K562 (cell line): ENCODE data around the gene MEGF11. TPM values are rescaled to one million over a fixed set of nuclear protein-coding genes. Genes with fewer than 3 reads are reported as not detected.

Source experiments
- FOXM1 ChIP-seq, 2 experiments: fragments of 450-650 bp in 1 of 2; sonication (generic) in 1 of 2; formaldehyde crosslinking in 1 of 2; IDR thresholded peaks; 2 replicates each; pipeline versions ENCODE4 v1.6.1 to v1.9.0; 2017 to 2022; ENCODE audit warnings: low read depth in 2 of 2, mild to moderate bottlenecking in 2 of 2, missing genetic modification reagents in 1 of 2, moderate library complexity in 1 of 2
- JUNB ChIP-seq: fragments of 450-650 bp; formaldehyde crosslinking; conservative IDR thresholded peaks from 2 replicates; pipeline ENCODE4 v1.4.0; 2020; ENCODE audit warnings: mild to moderate bottlenecking
- MTA2 ChIP-seq: fragments of 450-650 bp; IDR thresholded peaks from 2 replicates; pipeline ENCODE4 v1.6.1; 2016; ENCODE audit warnings: low read depth
- NCOA6 ChIP-seq: fragments of 450-650 bp; IDR thresholded peaks from 2 replicates; pipeline ENCODE4 v1.6.1; 2017; ENCODE audit warnings: mild to moderate bottlenecking
- NR1H2 ChIP-seq: sonication (generic); formaldehyde crosslinking; IDR thresholded peaks from 2 replicates; pipeline ENCODE4 v1.4.0; 2020; ENCODE audit warnings: mild to moderate bottlenecking, missing genetic modification reagents
- TAF15 ChIP-seq: fragments of 200-400 bp; formaldehyde crosslinking; IDR thresholded peaks from 2 replicates; pipeline ENCODE4 v1.6.1; 2017; ENCODE audit warnings: mild to moderate bottlenecking, low read depth, low read length, moderate library complexity
- TBP ChIP-seq: optimal IDR thresholded peaks from 2 replicates; pipeline ENCODE3; 2011; ENCODE audit warnings: low read depth, low read length, improper control_type of control experiment
- TOE1 ChIP-seq, 2 experiments: fragments of 450-650 bp in 1 of 2; sonication (generic) in 1 of 2; formaldehyde crosslinking in 1 of 2; IDR thresholded peaks; 2 replicates each; pipeline versions ENCODE4 v1.7.1 to v1.8.0; 2016 to 2022; ENCODE audit warnings: borderline replicate concordance in 2 of 2, mild to moderate bottlenecking in 2 of 2, antibody characterized with exemption in 1 of 2, inconsistent platforms in 1 of 2, low read depth in 1 of 2, missing genetic modification reagents in 1 of 2, moderate library complexity in 1 of 2
- YBX1 ChIP-seq: fragments of 450-650 bp; IDR thresholded peaks from 2 replicates; pipeline ENCODE4 v1.7.1; 2016; ENCODE audit warnings: mild to moderate bottlenecking
- ZBTB26 ChIP-seq: fragments of 450-650 bp; formaldehyde crosslinking; IDR thresholded peaks from 2 replicates; pipeline ENCODE4 v1.4.0; 2022; ENCODE audit warnings: missing genetic modification characterization
- ZNF23 ChIP-seq: fragments of 250-450 bp; sonication (Bioruptor Pico); IDR thresholded peaks from 2 replicates; pipeline ENCODE4 v1.4.0; 2020; ENCODE audit warnings: mild to moderate bottlenecking
- ZNF263 ChIP-seq: sonication (generic); formaldehyde crosslinking; IDR thresholded peaks from 2 replicates; pipeline ENCODE4 v1.8.0; 2022; ENCODE audit warnings: mild to moderate bottlenecking, missing genetic modification reagents, borderline replicate concordance
- ZNF324 ChIP-seq: fragments of 250-450 bp; sonication (Bioruptor Pico); IDR thresholded peaks from 2 replicates; pipeline ENCODE4 v1.4.0; 2020; ENCODE audit warnings: mild to moderate bottlenecking
- ZNF655 ChIP-seq: fragments of 250-450 bp; sonication (Bioruptor Pico); IDR thresholded peaks from 2 replicates; pipeline ENCODE4 v1.5.0; 2021
- polyA plus RNA-seq, 8 experiments: library from polyadenylated mRNA; depleted of rRNA in 4 of 8; stranded (reverse) in 5 of 8; unstranded in 3 of 8; fragments of >200 nt; fragmentation: Nextera tagmentation in 2 of 8; fragmentation: Illumina TruSeq in 1 of 8; extraction: Ambion mirVana in 2 of 8; extraction: Trizol in 1 of 8; gene quantifications; 2 replicates each; pipeline versions ENCODE4 v1.2.1 to v1.2.3, GENCODE V29; 2011 to 2014; ENCODE audit warnings: inconsistent platforms in 1 of 8, missing spikeins in 1 of 8
- total RNA-seq, 7 experiments: library from RNA; depleted of rRNA in 6 of 7; stranded (reverse); fragments of >200 nt in 6 of 7; fragmentation: Illumina TruSeq in 2 of 7; extraction: Trizol in 2 of 7; gene quantifications; 2 replicates each; pipeline versions ENCODE4 v1.2.1 to v1.2.3, GENCODE V29; 2011 to 2021; ENCODE audit warnings: low replicate concordance in 1 of 7
- TF ChIP-seq, protein P1 (sequence below), 2 experiments: fragments of 450-650 bp in 1 of 2; sonication (generic) in 1 of 2; formaldehyde crosslinking in 1 of 2; IDR thresholded peaks in 1 of 2; conservative IDR thresholded peaks in 1 of 2; 2 replicates each; pipeline versions ENCODE4 v1.6.1 to v1.8.1; 2016 to 2023; ENCODE audit warnings: mild to moderate bottlenecking in 2 of 2, moderate library complexity in 2 of 2, inconsistent platforms in 1 of 2, missing genetic modification reagents in 1 of 2
- TF ChIP-seq, protein P2 (sequence below): fragments of 450-650 bp; conservative IDR thresholded peaks from 2 replicates; pipeline ENCODE4 v1.6.1; 2016; ENCODE audit warnings: missing genetic modification characterization, low read depth, mild to moderate bottlenecking, control low read depth, missing compliant biosample characterization
- TF ChIP-seq, protein P3 (sequence below): sonication (generic); formaldehyde crosslinking; IDR thresholded peaks from 2 replicates; pipeline ENCODE4 v1.8.0; 2023; ENCODE audit warnings: mild to moderate bottlenecking, missing genetic modification reagents

MEGF11 gene
- total and polyA plus RNA-seq, 9 of the 15 experiments (the other 6 are each of a cell fraction or from before 2014, with no cell fraction given): 0.06 to 0.23 (median 0.20) TPM; not detected in 6

- TF ChIP-seq TOE1 (IDR thresholded peaks at IDR 0.05; ENCODE audit: borderline replicate concordance) (no peak), TOE1 (CRISPR knock-in tag; IDR thresholded peaks at IDR 0.05; ENCODE audit: borderline replicate concordance, low read depth) (no peak), ZNF324 (CRISPR knock-in tag) (no peak), ZNF23 (CRISPR knock-in tag) (no peak), TBP (no peak), ZBTB26 (CRISPR knock-in tag) (no peak), TAF15 (no peak), FOXM1 (IDR thresholded peaks at IDR 0.05; ENCODE audit: low read depth) (no peak), FOXM1 (CRISPR knock-in tag; IDR thresholded peaks at IDR 0.05; ENCODE audit: low read depth) (no peak), NR1H2 (CRISPR knock-in tag) (0 out of 2 replicates have a peak, but pooled peaks have one; percentile 84), ZNF263 (CRISPR knock-in tag) (no peak), ZNF655 (CRISPR knock-in tag) (no peak), MTA2 (no peak), JUNB (CRISPR knock-in tag) (no peak), YBX1 (no peak), NCOA6 (no peak)
- TF ChIP-seq, protein P1, sequence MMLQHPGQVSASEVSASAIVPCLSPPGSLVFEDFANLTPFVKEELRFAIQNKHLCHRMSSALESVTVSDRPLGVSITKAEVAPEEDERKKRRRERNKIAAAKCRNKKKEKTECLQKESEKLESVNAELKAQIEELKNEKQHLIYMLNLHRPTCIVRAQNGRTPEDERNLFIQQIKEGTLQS (IDR thresholded peaks at IDR 0.05): no peak
- TF ChIP-seq, protein P1 (CRISPR knock-in tag; conservative IDR thresholded peaks at IDR 0.05): no peak
- TF ChIP-seq, protein P2, sequence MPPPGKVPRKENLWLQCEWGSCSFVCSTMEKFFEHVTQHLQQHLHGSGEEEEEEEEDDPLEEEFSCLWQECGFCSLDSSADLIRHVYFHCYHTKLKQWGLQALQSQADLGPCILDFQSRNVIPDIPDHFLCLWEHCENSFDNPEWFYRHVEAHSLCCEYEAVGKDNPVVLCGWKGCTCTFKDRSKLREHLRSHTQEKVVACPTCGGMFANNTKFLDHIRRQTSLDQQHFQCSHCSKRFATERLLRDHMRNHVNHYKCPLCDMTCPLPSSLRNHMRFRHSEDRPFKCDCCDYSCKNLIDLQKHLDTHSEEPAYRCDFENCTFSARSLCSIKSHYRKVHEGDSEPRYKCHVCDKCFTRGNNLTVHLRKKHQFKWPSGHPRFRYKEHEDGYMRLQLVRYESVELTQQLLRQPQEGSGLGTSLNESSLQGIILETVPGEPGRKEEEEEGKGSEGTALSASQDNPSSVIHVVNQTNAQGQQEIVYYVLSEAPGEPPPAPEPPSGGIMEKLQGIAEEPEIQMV (tag): no peak
- TF ChIP-seq, protein P3, sequence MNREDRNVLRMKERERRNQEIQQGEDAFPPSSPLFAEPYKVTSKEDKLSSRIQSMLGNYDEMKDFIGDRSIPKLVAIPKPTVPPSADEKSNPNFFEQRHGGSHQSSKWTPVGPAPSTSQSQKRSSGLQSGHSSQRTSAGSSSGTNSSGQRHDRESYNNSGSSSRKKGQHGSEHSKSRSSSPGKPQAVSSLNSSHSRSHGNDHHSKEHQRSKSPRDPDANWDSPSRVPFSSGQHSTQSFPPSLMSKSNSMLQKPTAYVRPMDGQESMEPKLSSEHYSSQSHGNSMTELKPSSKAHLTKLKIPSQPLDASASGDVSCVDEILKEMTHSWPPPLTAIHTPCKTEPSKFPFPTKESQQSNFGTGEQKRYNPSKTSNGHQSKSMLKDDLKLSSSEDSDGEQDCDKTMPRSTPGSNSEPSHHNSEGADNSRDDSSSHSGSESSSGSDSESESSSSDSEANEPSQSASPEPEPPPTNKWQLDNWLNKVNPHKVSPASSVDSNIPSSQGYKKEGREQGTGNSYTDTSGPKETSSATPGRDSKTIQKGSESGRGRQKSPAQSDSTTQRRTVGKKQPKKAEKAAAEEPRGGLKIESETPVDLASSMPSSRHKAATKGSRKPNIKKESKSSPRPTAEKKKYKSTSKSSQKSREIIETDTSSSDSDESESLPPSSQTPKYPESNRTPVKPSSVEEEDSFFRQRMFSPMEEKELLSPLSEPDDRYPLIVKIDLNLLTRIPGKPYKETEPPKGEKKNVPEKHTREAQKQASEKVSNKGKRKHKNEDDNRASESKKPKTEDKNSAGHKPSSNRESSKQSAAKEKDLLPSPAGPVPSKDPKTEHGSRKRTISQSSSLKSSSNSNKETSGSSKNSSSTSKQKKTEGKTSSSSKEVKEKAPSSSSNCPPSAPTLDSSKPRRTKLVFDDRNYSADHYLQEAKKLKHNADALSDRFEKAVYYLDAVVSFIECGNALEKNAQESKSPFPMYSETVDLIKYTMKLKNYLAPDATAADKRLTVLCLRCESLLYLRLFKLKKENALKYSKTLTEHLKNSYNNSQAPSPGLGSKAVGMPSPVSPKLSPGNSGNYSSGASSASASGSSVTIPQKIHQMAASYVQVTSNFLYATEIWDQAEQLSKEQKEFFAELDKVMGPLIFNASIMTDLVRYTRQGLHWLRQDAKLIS: 0 out of 2 replicates have a peak, but pooled peaks have one; percentile 66
These were observed 40.8 kb upstream of the MEGF11 start (continued) for GRCh38 chr15:66294157-66294931.
